HEK293 (cell line): ENCODE measurements around the gene MMP24OS.

Experiments used
- CTCF ChIA-PET: fragments of 350-600 bp; formaldehyde crosslinking; extraction: SDS; loops from one replicate; lab custom pipeline; 2021; ENCODE audit warnings: antibody characterized with exemption; lab: Yijun Ruan, JAX
- POLR2A ChIA-PET: fragments of 300-600 bp; formaldehyde crosslinking; extraction: SDS; loops from one replicate; lab custom pipeline; 2020; ENCODE audit warnings: antibody characterized with exemption, inconsistent platforms; lab: Yijun Ruan, JAX
- H3K27ac ChIP-seq: fragments of 200-500 bp; sonication (Bioruptor generic); 2 replicates; pipeline ENCODE4 v1.5.1; 2014; ENCODE audit warnings: low read depth, low read length, control low read depth, inconsistent platforms; ENCODE audit errors: extremely low read depth
- H3K36me3 ChIP-seq, 2 experiments: fragments of 200-500 bp in 1 of 2; sonication (Bioruptor generic) in 1 of 2; 1 replicate in 1 of 2; 2 replicates in 1 of 2; pipeline ENCODE4 v1.5.1; 2014 to 2017; ENCODE audit warnings: inconsistent platforms in 2 of 2, low read length in 2 of 2; ENCODE audit not compliant: control insufficient read depth in 2 of 2, insufficient read depth in 1 of 2
- H3K4me1 ChIP-seq: fragments of 200-500 bp; sonication (Bioruptor generic); 2 replicates; pipeline ENCODE4 v1.5.1; 2014; ENCODE audit warnings: mild to moderate bottlenecking, low read length, inconsistent platforms; ENCODE audit not compliant: control insufficient read depth, insufficient read depth
- H3K4me3 ChIP-seq: 2 replicates; pipeline ENCODE4 v1.5.1; 2011; ENCODE audit warnings: low read depth, mild to moderate bottlenecking, control low read depth, low read length, moderate library complexity
- H3K9me3 ChIP-seq: fragments of 200-500 bp; sonication (Bioruptor generic); 2 replicates; pipeline ENCODE4 v1.5.1; 2014; ENCODE audit warnings: low read depth, low read length, inconsistent platforms; ENCODE audit not compliant: control insufficient read depth, insufficient read depth
- SCRT2 ChIP-seq: fragments of 450-650 bp; formaldehyde crosslinking; IDR thresholded peaks from 2 replicates; pipeline ENCODE4 v1.5.1; 2016; ENCODE audit warnings: missing biosample characterization, missing genetic modification characterization
- TCF7L2 ChIP-seq: IDR thresholded peaks from 2 replicates; pipeline ENCODE4 v1.6.1; 2011; ENCODE audit warnings: low read depth, mild to moderate bottlenecking, inconsistent platforms, low read length, moderate library complexity, borderline replicate concordance
- YY1 ChIP-seq: fragments of 450-650 bp; formaldehyde crosslinking; IDR thresholded peaks from 2 replicates; pipeline ENCODE4 v1.5.1; 2018; ENCODE audit warnings: missing biosample characterization, missing genetic modification characterization
- YY2 ChIP-seq: fragments of 450-650 bp; formaldehyde crosslinking; IDR thresholded peaks from 2 replicates; pipeline ENCODE4 v1.5.1; 2016; ENCODE audit warnings: missing biosample characterization, missing genetic modification characterization
- ZBTB26 ChIP-seq: fragments of 450-650 bp; formaldehyde crosslinking; optimal IDR thresholded peaks from 2 replicates; pipeline ENCODE3; 2016; ENCODE audit warnings: missing biosample characterization, mild to moderate bottlenecking, missing genetic modification characterization
- ZBTB44 ChIP-seq: fragments of 450-650 bp; IDR thresholded peaks from 2 replicates; pipeline ENCODE4 v1.5.1; 2018; ENCODE audit warnings: missing biosample characterization, mild to moderate bottlenecking, missing genetic modification characterization
- ZBTB8A ChIP-seq: fragments of 450-650 bp; formaldehyde crosslinking; IDR thresholded peaks from 2 replicates; pipeline ENCODE4 v1.5.1; 2016; ENCODE audit warnings: missing biosample characterization, missing genetic modification characterization
- ZNF10 ChIP-seq: fragments of 450-650 bp; formaldehyde crosslinking; IDR thresholded peaks from 2 replicates; pipeline ENCODE4 v1.5.1; 2017; ENCODE audit warnings: missing biosample characterization, missing genetic modification characterization
- ZNF146 ChIP-seq: fragments of 450-650 bp; formaldehyde crosslinking; IDR thresholded peaks from 2 replicates; pipeline ENCODE4 v1.5.1; 2016; ENCODE audit warnings: missing biosample characterization, missing genetic modification characterization
- ZNF184 ChIP-seq: fragments of 450-650 bp; IDR thresholded peaks from 2 replicates; pipeline ENCODE4 v1.5.1; 2018; ENCODE audit warnings: missing biosample characterization, mild to moderate bottlenecking, missing genetic modification characterization
- ZNF223 ChIP-seq: fragments of 450-650 bp; formaldehyde crosslinking; IDR thresholded peaks from 2 replicates; pipeline ENCODE4 v1.5.1; 2016; ENCODE audit warnings: missing biosample characterization, missing genetic modification characterization
- ZNF24 ChIP-seq: fragments of 450-650 bp; formaldehyde crosslinking; IDR thresholded peaks from 2 replicates; pipeline ENCODE4 v1.5.1; 2016; ENCODE audit warnings: missing biosample characterization, missing genetic modification characterization
- ZNF274 ChIP-seq, 2 experiments: fragments of 200-500 bp in 1 of 2; fragments of 450-650 bp in 1 of 2; sonication (Bioruptor generic) in 1 of 2; formaldehyde crosslinking in 1 of 2; IDR thresholded peaks; 2 replicates each; pipeline versions ENCODE4 v1.5.1 to v1.6.1; 2014 to 2016; ENCODE audit warnings: borderline replicate concordance in 1 of 2, inconsistent platforms in 1 of 2, low read length in 1 of 2, missing biosample characterization in 1 of 2, missing genetic modification characterization in 1 of 2
- ZNF416 ChIP-seq: fragments of 450-650 bp; formaldehyde crosslinking; IDR thresholded peaks from 2 replicates; pipeline ENCODE4 v1.5.1; 2016; ENCODE audit warnings: missing biosample characterization, missing genetic modification characterization
- ZNF544 ChIP-seq: fragments of 450-650 bp; formaldehyde crosslinking; IDR thresholded peaks from 2 replicates; pipeline ENCODE4 v1.5.0; 2017; ENCODE audit warnings: missing biosample characterization, missing genetic modification characterization
- ZNF548 ChIP-seq: fragments of 450-650 bp; formaldehyde crosslinking; IDR thresholded peaks from 2 replicates; pipeline ENCODE4 v1.5.1; 2016; ENCODE audit warnings: missing biosample characterization, missing genetic modification characterization
- ZNF549 ChIP-seq: fragments of 450-650 bp; IDR thresholded peaks from 2 replicates; pipeline ENCODE4 v1.5.1; 2018; ENCODE audit warnings: missing biosample characterization, missing genetic modification characterization, mild to moderate bottlenecking, inconsistent platforms, moderate library complexity
- ZNF555 ChIP-seq: fragments of 450-650 bp; formaldehyde crosslinking; conservative IDR thresholded peaks from 2 replicates; pipeline ENCODE4 v1.5.1; 2017; ENCODE audit warnings: missing biosample characterization, mild to moderate bottlenecking, missing genetic modification characterization, inconsistent platforms
- ZNF600 ChIP-seq: fragments of 450-650 bp; formaldehyde crosslinking; IDR thresholded peaks from 2 replicates; pipeline ENCODE4 v1.5.1; 2016; ENCODE audit warnings: missing biosample characterization, missing genetic modification characterization
- ZNF660 ChIP-seq: fragments of 450-650 bp; IDR thresholded peaks from 2 replicates; pipeline ENCODE4 v1.5.1; 2018; ENCODE audit warnings: missing biosample characterization, mild to moderate bottlenecking, missing genetic modification characterization
- ZNF707 ChIP-seq: fragments of 450-650 bp; formaldehyde crosslinking; IDR thresholded peaks from 2 replicates; pipeline ENCODE4 v1.5.1; 2016; ENCODE audit warnings: missing biosample characterization, missing genetic modification characterization
- ZNF843 ChIP-seq: fragments of 450-650 bp; formaldehyde crosslinking; IDR thresholded peaks from 2 replicates; pipeline ENCODE4 v1.5.1; 2016; ENCODE audit warnings: missing biosample characterization, missing genetic modification characterization
- ZSCAN16 ChIP-seq: fragments of 450-650 bp; formaldehyde crosslinking; IDR thresholded peaks from 2 replicates; pipeline ENCODE4 v1.5.1; 2016; ENCODE audit warnings: missing biosample characterization, missing genetic modification characterization
- TF ChIP-seq, protein P1 (sequence below): fragments of 450-650 bp; formaldehyde crosslinking; IDR thresholded peaks from 2 replicates; pipeline ENCODE4 v1.5.1; 2017; ENCODE audit warnings: missing biosample characterization, missing genetic modification characterization

The MMP24OS gene

GRCh38 chr20:35326021-35326739 lies 48.3 kb upstream of the MMP24OS start (continued):
- TF ChIP-seq ZNF416 (tag by site-specific recombination) (no peak), ZNF274 (IDR thresholded peaks at IDR 0.05; ENCODE audit: low read length) (no peak), ZNF274 (tag by site-specific recombination; IDR thresholded peaks at IDR 0.05; ENCODE audit: borderline replicate concordance) (no peak)

- no peak overlapping the region for H3K4me3 ChIP-seq
- ChIA-PET POLR2A (no interaction called here), CTCF (interaction anchor here (0.5 to 0.6 kb wide), 2 partner anchors 17 to 20 kb away, joined by 3 to 4 read pairs; no protein-coding TSS in a partner anchor)
- no peaks in the 10 kb centered on the region for H3K9me3 ChIP-seq
- no peak overlapping the region for H3K27ac ChIP-seq
- H3K36me3 ChIP-seq = no peaks in the 10 kb centered on the region
- peaks cover 6% of the 10 kb centered on the region for H3K4me1 ChIP-seq
- no peak for TF ChIP-seq YY2 (tag by site-specific recombination)
- no peak for TF ChIP-seq YY1 (tag by site-specific recombination)
- TF ChIP-seq ZBTB26 (tag by site-specific recombination) = no peak
- TF ChIP-seq ZBTB44 (tag by site-specific recombination) = no peak
- no peak for TF ChIP-seq ZNF184 (tag by site-specific recombination)
- no peak for TF ChIP-seq ZNF555
- no peak for TF ChIP-seq ZNF223 (tag by site-specific recombination)
- TF ChIP-seq, protein P1, sequence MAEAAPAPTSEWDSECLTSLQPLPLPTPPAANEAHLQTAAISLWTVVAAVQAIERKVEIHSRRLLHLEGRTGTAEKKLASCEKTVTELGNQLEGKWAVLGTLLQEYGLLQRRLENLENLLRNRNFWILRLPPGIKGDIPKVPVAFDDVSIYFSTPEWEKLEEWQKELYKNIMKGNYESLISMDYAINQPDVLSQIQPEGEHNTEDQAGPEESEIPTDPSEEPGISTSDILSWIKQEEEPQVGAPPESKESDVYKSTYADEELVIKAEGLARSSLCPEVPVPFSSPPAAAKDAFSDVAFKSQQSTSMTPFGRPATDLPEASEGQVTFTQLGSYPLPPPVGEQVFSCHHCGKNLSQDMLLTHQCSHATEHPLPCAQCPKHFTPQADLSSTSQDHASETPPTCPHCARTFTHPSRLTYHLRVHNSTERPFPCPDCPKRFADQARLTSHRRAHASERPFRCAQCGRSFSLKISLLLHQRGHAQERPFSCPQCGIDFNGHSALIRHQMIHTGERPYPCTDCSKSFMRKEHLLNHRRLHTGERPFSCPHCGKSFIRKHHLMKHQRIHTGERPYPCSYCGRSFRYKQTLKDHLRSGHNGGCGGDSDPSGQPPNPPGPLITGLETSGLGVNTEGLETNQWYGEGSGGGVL (tag by site-specific recombination) = no peak
- no peak for TF ChIP-seq ZNF549
- TF ChIP-seq ZNF544 (tag by site-specific recombination) = no peak
- TF ChIP-seq ZNF10 (tag by site-specific recombination) = no peak
- TF ChIP-seq ZNF707 = no peak
- no peak for TF ChIP-seq ZSCAN16 (tag by site-specific recombination)
Observed at GRCh38 chr20:35325401-35325800, 47.5 kb upstream of the MMP24OS start.

DNA sequence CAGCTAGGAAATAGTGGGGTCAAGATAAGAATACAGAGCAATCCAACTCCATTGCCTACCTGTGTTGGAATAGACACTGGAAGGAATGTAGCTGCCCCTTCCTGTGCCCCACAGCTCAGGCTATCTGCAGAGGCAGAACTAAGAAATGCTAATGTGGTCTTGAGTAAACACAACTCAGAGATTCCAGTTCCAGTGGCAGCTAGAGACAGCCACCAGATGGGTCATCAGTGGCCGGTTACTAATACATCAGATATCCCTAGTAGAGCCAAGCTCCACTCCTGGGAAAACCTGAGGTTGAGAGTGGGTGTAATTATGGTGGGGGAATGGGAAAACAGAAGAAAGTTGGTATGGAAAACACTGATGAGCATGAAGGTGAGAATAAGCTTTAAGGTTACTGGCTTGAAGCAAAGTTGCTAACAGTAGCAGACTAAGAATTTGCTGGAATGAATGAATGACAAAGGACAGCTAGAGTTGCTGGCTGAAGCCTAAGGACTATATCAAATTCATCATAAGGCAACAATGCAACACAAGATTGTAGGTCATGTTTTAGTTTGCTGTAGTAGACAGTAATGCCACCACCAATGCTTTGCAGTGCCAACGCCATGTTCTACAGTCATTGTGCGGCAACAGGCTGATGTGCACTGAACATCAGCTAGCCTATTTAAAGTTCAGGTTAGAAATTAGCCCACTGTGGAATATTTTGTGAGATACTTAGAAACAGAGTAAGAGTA lies 42.6 kb upstream of the MMP24OS start:
- Histone ChIP-seq H3K36me3 (no peaks in the 10 kb centered on the region), H3K27ac (no peak overlapping the region), H3K9me3 (no peaks in the 10 kb centered on the region), H3K4me3 (no peak overlapping the region), H3K4me1 (peaks cover 32% of the 10 kb centered on the region)
- CTCF ChIA-PET = interaction anchor here (1.0 to 2.9 kb wide), 3 partner anchors 9 to 127 kb away, joined by 6 to 49 read pairs (median 22); no protein-coding TSS in a partner anchor
- POLR2A ChIA-PET = interaction anchor here (0.9 to 2.9 kb wide), 3 partner anchors 15 to 134 kb away, joined by 4 to 14 read pairs (median 5); partner anchors contain the start of gene EIF6
- TF ChIP-seq TCF7L2 (no peak), ZNF548 (no peak), ZNF10 (tag by site-specific recombination) (peak; percentile 95), ZBTB44 (tag by site-specific recombination) (no peak), ZNF146 (no peak), SCRT2 (tag by site-specific recombination) (0 out of 2 replicates have a peak, but pooled peaks have one; percentile 32), ZNF600 (tag by site-specific recombination) (peak; percentile 98), ZNF843 (tag by site-specific recombination) (no peak), ZNF184 (tag by site-specific recombination) (no peak), ZNF24 (tag by site-specific recombination) (peak; percentile 51; the same call in 1 of the 2 replicates), ZBTB8A (no peak), ZNF660 (tag by site-specific recombination) (peak; percentile 99)
